Sigmoid colon (tissue), 4 donors: ENCODE measurements around the gene EP400.

Experiments
- CTCF ChIP-seq, 4 experiments: fragments of 450-650 bp in 3 of 4; fragments of 200-600 bp in 1 of 4; IDR thresholded peaks; one replicate each; pipeline ENCODE4 v1.5.1; 2016 to 2019; ENCODE audit warnings: antibody characterized with exemption in 4 of 4, mild to moderate bottlenecking in 3 of 4, moderate library complexity in 2 of 4
- EP300 ChIP-seq, 4 donors: sonication (generic); formaldehyde crosslinking; IDR thresholded peaks; one replicate each; pipeline ENCODE4 v1.6.1; 2017; ENCODE audit warnings: antibody characterized with exemption in 4 of 4
- POLR2AphosphoS5 ChIP-seq, 4 donors: sonication (generic); formaldehyde crosslinking; IDR thresholded peaks; one replicate each; pipeline ENCODE4 v1.6.1; 2017; ENCODE audit warnings: antibody characterized with exemption in 4 of 4

GRCh38 chr12:132124766-132125425 is 175.2 kb downstream of the EP400 start:
- TF ChIP-seq CTCF (IDR thresholded peaks at IDR 0.05) (no peak), EP300 (IDR thresholded peaks at IDR 0.05) (no peak), POLR2AphosphoS5 (IDR thresholded peaks at IDR 0.05) (no peak)
